GOT3 (cell line): Measurements from ENCODE around the gene CORIN.

ENCODE experiments used
- DNase-seq: peaks from one replicate; lab custom pipeline; 2025; ENCODE audit warnings: mixed read lengths; lab: John Stamatoyannopoulos, UW

CORIN gene

GRCh38 chr4:47837908-47838294, at the start of gene CORIN:
TSS of gene CORIN (minus strand) at chr4:47838067. CDS start at chr4:47837949, 118 bp downstream.
- no peak for DNase-seq

- no peak for DNase-seq
Measured at GRCh38 chr4:47882228-47882627, 44.4 kb upstream of the CORIN start.

GRCh38 chr4:47879458-47879857, 41.6 kb upstream of the CORIN start:
- no peak for DNase-seq

GRCh38 chr4:47876784-47877546, 39.1 kb upstream of the CORIN start:
- DNase-seq = no peak

GRCh38 chr4:47876310-47876709, 38.4 kb upstream of the CORIN start:
- DNase-seq = no peak

GRCh38 chr4:47873877-47874541, 36.1 kb upstream of the CORIN start:
- DNase-seq = no peak

- no peak for DNase-seq
Measured at GRCh38 chr4:47863486-47863885, 25.6 kb upstream of the CORIN start.

- no peak for DNase-seq
Measured at GRCh38 chr4:47862297-47862696, 24.4 kb upstream of the CORIN start.

GRCh38 chr4:47860305-47860704, 22.4 kb upstream of the CORIN start:
- DNase-seq = no peak

- no peak for DNase-seq
Measured at GRCh38 chr4:47858006-47858405, 20.1 kb upstream of the CORIN start.

GRCh38 chr4:47856713-47857112, 18.8 kb upstream of the CORIN start:
- DNase-seq = no peak

GRCh38 chr4:47855350-47855749, 17.5 kb upstream of the CORIN start:
- no peak for DNase-seq

- DNase-seq = no peak
Measured at GRCh38 chr4:47852136-47852535, 14.3 kb upstream of the CORIN start.

- no peak for DNase-seq
Measured at GRCh38 chr4:47849466-47849865, 11.6 kb upstream of the CORIN start.

- DNase-seq = no peak
Measured at GRCh38 chr4:47848041-47848440, 10.2 kb upstream of the CORIN start.

- DNase-seq = no peak
Measured at GRCh38 chr4:47842985-47843384, 5.1 kb upstream of the CORIN start.

- no peak for DNase-seq
Measured at GRCh38 chr4:47840291-47840690, 2.4 kb upstream of the CORIN start.

GRCh38 chr4:47839259-47839658, 1.4 kb upstream of the CORIN start:
- DNase-seq = no peak

GRCh38 chr4:47838445-47838844, 578 bp upstream of the CORIN start:
- DNase-seq = no peak

- no peak for DNase-seq
Measured at GRCh38 chr4:47837094-47837907, 566 bp downstream of the CORIN start.

GRCh38 chr4:47836641-47837093, 1.2 kb downstream of the CORIN start:
- peak; percentile 24 for DNase-seq

- DNase-seq = no peak
Measured at GRCh38 chr4:47835494-47835893, 2.4 kb downstream of the CORIN start.
